Stimulated activated CD8-positive, alpha-beta memory T cell treated with anti-CD3 and anti-CD28 coated beads, Interleukin-4, amount 100 ng/mL, for 1 hour (primary cell): Measurements from ENCODE around the gene B3GNT8.
"Not testable (repeated sequence)": the region's sequence is repeated elsewhere in the genome, so short reads cannot be mapped to it uniquely, and the experiment has no call there.

Experiments
- DNase-seq, 2 donors: peaks; one replicate each; pipeline ENCODE4 v3.0.0-alpha.2; 2020; ENCODE audit warnings: low read depth in 2 of 2, low spot score in 1 of 2

Gene B3GNT8

DNA sequence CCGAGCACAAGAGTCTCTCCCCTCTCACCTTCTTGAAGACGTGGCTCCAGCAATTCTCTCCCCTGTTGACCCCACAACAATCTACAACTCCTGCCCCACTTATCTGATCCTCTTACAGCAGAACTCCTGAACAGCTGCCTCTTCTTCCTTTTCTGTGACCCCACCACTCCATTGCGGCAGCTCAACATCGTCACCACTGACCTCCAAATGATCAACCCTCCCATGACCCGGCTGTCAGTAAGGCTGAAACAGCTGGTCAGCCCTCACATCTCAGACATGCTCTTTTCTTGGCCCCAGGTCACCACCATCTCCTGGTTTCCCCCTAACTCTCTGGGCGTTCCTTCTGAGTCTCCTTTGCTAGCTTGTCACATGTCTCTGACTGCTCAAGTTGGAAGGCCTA, 31.8 kb downstream of the B3GNT8 start:
- DNase-seq = no peak

DNA sequence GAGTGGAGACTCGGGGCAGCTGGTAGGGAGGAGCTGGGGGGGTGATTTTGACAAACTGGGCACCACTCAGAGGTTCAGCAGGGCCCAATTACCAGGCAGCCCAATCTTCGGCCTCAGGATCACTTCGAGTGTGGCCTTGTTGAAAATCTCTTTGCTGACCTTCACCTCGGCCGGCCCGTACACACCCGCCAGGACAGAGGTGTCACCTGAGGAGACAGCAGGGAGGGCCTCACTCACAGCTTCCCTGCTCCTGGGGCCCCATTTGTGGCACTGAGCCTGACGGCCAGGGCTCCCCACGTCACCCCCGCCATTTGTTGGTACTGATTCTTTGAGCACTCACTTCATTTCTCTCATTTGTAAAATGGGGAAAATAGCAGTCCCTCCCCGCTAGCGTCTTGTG, 34.4 kb downstream of the B3GNT8 start:
- no peak for DNase-seq

DNA sequence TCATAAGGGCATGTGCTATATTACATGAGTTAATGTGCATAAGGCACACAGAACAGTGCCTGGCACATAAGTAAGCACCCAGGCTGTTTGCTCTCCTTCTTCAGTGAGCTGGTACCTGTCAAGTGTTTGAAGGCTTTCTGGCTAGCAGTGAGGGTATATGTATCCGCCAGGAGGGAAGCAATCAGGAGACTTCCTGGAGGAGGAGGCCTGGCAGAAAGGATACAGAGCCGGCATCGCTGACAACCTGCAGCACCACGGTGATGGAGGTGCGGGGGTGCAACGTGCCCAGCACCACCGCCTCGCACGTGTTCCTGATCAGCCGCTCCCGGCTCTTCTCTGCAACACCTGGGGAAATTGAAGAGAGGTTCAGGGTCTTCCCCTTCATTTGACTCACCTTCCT, 35.6 kb downstream of the B3GNT8 start:
- DNase-seq = no peak

GRCh38 chr19:41386442-41386841, 40.7 kb downstream of the B3GNT8 start:
- no peak for DNase-seq

GRCh38 chr19:41384351-41384750, 42.8 kb downstream of the B3GNT8 start:
- no peak for DNase-seq

DNA sequence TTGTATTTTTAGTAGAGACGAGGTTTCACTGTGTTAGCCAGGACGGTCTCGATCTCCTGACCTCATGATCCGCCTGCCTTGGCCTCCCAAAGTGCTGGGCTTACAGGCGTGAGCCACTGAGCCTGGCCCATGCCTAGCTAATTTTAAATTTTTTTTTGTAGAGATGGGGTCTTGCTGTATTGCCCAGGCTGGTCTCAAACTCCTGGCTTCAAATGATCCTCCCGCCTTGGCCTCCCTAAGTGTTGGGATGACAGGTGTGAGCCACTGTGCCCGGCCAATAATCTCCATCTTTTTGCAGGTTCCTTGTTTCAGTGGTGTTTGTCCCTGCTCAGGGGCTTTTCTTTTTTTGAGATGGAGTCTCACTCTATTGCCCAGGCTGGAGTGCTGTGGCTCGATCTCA, 45.6 kb downstream of the B3GNT8 start:
- DNase-seq = not testable (repeated sequence)

DNA sequence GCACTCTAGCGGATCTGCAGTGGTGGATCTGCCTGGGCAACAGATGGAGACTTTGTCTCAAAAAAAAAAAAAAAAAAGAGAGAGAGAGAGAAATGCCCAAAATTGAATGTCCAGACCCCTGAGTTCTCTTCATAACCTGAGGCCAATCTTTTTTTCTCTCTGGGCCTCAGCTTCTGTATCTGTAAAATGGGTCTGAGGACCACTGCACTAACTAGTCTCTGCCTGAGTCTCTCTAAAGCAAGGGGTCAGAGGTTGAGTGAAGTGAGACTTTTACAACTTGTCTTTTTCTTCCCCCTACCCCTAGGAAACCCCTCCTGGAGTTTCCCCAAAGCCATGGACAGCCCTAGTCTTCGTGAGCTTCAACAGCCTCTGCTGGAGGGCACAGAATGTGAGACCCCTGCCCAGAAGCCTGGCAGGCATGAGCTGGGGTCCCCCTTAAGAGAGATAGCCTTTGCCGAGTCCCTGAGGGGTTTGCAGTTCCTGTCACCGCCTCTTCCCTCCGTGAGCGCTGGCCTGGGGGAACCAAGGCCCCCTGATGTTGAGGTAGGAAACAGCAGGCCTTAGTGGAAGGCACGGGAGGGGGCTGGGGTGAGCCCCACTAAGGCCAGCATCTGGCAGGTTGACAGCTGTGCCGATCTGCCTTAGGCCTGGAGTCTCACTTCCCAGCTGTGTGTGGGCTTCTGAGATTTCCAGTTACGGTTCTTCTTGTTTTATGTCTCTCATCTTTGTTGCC, 49.0 kb downstream of the B3GNT8 start:
- no peak for DNase-seq

DNA sequence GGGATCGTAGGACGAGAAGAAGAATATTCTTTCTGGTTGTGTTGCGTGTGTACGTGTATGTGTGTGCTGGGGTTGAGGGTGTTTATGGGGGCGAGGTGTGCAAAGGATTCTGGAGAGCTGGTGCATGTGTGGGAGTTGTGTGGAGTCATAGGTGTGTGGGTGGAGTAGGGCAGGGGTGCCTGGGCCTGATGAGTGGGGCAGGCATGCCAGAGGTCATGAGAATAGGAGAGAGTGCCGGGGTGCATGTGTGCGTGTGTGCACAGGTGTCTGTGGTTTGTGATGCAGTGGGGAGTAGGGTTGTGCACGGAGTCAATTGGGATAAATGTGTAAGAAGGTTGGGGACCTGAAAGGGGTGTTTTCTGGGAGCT, 50.2 kb downstream of the B3GNT8 start:
- no peak for DNase-seq

DNA sequence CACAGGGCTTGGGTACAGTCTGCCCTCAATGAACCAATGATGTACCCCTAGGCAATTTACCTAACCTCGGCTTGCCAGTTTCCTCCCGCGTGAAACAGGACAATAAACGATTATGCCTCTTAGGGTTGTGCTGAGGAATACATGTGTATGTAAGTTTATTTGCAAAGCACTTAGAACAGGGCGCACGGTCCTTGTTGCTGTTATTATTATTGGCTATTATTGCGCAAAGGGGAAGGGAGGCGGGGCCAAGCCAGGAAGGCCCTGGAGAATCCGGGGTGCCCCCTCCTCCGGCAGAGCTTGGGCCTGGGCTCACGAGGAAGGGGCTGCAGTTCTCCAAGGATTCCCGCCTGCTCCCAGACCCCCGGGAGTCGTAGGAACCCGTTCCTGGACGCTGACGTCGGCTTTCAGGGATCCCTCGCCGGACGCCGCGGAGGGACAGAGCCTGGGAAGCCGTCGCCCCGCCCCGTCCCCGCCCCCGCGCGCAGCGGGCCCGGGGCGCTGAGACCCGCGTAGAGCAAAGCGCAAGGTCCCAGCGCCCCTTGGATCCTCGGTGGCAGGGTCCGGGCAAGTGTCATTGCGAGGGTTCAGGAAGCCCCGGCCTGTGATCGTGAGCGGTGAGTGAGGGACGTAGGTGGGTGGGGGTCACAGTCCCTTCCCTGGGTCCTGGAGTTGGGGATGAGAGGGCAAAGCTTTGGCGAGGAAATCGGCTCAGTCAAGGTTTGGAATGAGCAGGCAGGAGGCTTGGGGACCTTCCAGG, 50.8 kb downstream of the B3GNT8 start, which contains the start of gene TMEM91:
Gene TMEM91 (plus strand): TSS at position 293 of the 757 bp plus-strand sequence. CDS start 1,777 bp downstream, outside the sequence.
- no peak for DNase-seq
